Lower lobe of right lung (tissue), 2 donors: ENCODE results near the gene RBM45. TPM values are rescaled to one million over a fixed set of nuclear protein-coding genes. Genes with fewer than 3 reads are reported as not detected.

ENCODE experiments used
- ATAC-seq, 2 donors: fragments of 200-7000 bp; cut with Tn5 transposase; one replicate each; pipeline ENCODE4 v1.9.1; 2020 to 2022; ENCODE audit warnings: mild to moderate bottlenecking in 2 of 2, moderate library complexity in 2 of 2
- DNase-seq: peaks from one replicate; pipeline ENCODE4 v3.0.0-alpha.2; 2020
- H3K27ac ChIP-seq: fragments of 200-600 bp; one replicate; pipeline ENCODE4 v1.8.0; 2022
- H3K27me3 ChIP-seq: fragments of 200-600 bp; one replicate; pipeline ENCODE4 v1.8.0; 2022; ENCODE audit warnings: low read depth
- H3K36me3 ChIP-seq: fragments of 200-600 bp; one replicate; pipeline ENCODE4 v1.8.0; 2022; ENCODE audit warnings: mild to moderate bottlenecking
- H3K4me1 ChIP-seq: fragments of 200-600 bp; one replicate; pipeline ENCODE4 v1.8.0; 2022
- H3K4me3 ChIP-seq: fragments of 200-600 bp; one replicate; pipeline ENCODE4 v1.8.0; 2022; ENCODE audit warnings: mild to moderate bottlenecking
- H3K9me3 ChIP-seq: fragments of 200-600 bp; one replicate; pipeline ENCODE4 v1.8.0; 2022
- intact Hi-C: fragments of 100-400 bp; cut with DNase I; formaldehyde crosslinking; loops from one replicate; pipeline ENCODE4 v1.11.0; 2022
- total RNA-seq: library from RNA; stranded (reverse); fragmentation: NEBNext Ultra II Directional; extraction: Animal tissue kit (Norgen Biotek cat#: 25700); gene quantifications from one replicate; pipeline ENCODE4 v1.2.1, GENCODE V29; 2021
- TF ChIP-seq, protein P1 (sequence below): fragments of 200-600 bp; IDR thresholded peaks from one replicate; pipeline ENCODE4 v1.8.0; 2022; ENCODE audit warnings: antibody characterized with exemption, mild to moderate bottlenecking
- donor health status: DM: no; HTN: yes; CAD: no; lungs with severe emphysema.

RBM45 gene
- total RNA-seq, 1 donor from 2014 or later: 11.7 TPM

DNA sequence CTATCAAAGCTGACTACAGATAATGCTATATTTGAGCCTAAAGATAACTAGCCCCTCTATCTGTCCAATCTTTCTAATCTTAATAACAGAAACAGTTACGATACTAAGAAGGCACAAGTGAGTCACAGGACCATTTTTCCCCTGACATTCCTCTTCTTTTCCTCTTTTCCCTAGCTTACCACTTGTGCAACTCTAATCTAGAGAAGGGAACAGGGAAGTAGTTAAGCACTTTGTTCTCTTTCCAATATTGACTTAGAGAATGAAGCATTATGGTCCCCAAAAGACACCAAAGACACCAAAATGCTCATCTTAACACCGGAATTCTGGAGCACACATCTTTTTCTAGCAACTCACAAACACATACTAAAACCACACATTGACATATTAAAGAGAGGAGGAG lies 41.4 kb upstream of the RBM45 start:
- H3K27ac ChIP-seq: no peak overlapping the region
- peaks cover 13% of the 10 kb centered on the region for H3K4me1 ChIP-seq
- intact Hi-C loops: no loop called here
- ATAC-seq: no peak
- H3K36me3 ChIP-seq: no peaks in the 10 kb centered on the region
- no peak for DNase-seq
- H3K9me3 ChIP-seq: no peaks in the 10 kb centered on the region
- H3K27me3 ChIP-seq: peaks cover 24% of the 10 kb centered on the region
- no peak overlapping the region for H3K4me3 ChIP-seq
- TF ChIP-seq, protein P1, sequence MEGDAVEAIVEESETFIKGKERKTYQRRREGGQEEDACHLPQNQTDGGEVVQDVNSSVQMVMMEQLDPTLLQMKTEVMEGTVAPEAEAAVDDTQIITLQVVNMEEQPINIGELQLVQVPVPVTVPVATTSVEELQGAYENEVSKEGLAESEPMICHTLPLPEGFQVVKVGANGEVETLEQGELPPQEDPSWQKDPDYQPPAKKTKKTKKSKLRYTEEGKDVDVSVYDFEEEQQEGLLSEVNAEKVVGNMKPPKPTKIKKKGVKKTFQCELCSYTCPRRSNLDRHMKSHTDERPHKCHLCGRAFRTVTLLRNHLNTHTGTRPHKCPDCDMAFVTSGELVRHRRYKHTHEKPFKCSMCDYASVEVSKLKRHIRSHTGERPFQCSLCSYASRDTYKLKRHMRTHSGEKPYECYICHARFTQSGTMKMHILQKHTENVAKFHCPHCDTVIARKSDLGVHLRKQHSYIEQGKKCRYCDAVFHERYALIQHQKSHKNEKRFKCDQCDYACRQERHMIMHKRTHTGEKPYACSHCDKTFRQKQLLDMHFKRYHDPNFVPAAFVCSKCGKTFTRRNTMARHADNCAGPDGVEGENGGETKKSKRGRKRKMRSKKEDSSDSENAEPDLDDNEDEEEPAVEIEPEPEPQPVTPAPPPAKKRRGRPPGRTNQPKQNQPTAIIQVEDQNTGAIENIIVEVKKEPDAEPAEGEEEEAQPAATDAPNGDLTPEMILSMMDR: no peak

DNA sequence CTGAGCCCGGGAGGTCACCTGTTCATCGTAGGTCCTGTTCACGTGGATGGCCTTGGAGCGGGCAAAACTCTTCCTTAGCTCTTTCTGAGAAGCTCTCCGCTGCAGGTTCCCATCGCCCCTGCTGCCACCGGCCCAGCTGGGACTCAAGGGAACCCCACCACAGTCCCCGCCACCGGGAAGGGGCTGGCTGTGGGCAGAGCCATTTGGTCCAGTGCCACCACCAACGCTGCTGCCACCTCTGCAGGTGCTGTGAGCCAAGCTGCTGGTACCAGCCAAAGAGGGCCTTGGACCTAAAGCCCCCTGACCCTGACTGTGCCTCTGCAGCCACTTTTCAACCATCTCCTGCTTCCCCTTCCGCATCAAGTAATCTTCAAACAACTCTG lies 40.2 kb upstream of the RBM45 start:
- TF ChIP-seq, protein P1: no peak
- ATAC-seq (peak; percentile 8 to 9), DNase-seq (no peak)
- intact Hi-C loops: no loop called here
- H3K4me3 ChIP-seq: peak overlapping the region; percentile 51
- H3K4me1 ChIP-seq: peaks cover 13% of the 10 kb centered on the region
- no peaks in the 10 kb centered on the region for H3K9me3 ChIP-seq
- H3K27ac ChIP-seq: no peak overlapping the region
- H3K36me3 ChIP-seq: no peaks in the 10 kb centered on the region
- peaks cover 24% of the 10 kb centered on the region for H3K27me3 ChIP-seq

DNA sequence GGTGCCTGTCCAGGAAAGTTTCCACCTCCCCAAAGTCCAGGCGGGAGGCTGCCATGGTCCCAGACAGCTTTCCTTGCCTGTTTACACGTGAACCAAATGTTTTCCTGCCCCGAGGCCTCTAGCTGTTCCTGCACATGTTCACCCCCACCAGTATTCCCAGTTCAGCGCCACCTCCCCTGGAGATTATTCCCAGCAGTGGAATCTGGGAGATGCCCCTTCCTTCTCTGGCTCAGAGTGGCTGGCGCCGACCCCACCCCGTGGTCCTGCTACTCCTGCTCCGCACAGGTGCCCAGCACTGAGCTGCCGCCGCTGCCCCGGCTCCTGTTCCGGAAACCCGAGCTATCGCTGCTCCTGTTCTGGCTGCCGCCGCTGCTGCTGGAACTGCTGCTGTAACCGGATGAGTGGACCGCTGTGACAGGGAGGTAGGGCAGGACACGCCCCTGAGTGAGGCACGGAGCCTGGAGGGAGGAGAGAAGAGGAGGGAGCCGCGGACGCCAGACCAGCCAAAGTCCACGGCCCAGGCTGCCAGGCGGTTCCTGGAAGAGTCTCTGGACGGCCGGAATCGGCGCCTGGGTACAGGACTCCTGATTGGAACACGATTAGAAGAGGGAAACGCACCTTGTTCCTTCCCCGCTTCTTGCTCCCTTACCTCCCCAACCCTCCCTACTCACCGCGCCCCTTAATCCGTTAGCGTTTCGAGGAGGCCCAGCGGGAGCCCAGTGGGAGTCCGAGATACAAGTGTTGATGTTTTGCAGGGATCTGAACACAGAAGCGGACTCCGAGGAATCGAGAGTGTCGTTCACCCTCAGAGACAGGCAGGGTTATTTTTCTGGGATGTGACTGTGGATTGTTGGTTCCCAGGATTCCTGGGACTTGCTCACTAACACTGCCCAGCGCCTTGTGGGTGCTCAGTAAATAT lies 39.6 kb upstream of the RBM45 start, which contains the start of gene PDE11A:
Gene PDE11A, minus strand, starts transcription at position 395 of the 919 bp plus-strand sequence. Its CDS starts 340 bp downstream, at position 55.
- Histone ChIP-seq H3K27me3 (peaks cover 24% of the 10 kb centered on the region), H3K36me3 (no peaks in the 10 kb centered on the region), H3K27ac (no peak within 1 kb of the TSS), H3K4me1 (peaks cover 13% of the 10 kb centered on the region), H3K4me3 (peak within 1 kb of the TSS; percentile 51), H3K9me3 (no peaks in the 10 kb centered on the region)
- DNase-seq: peak; percentile 86
- ATAC-seq: peak; percentile 96 to 99
- TF ChIP-seq, protein P1: no peak
- intact Hi-C loops: no loop called here

DNA sequence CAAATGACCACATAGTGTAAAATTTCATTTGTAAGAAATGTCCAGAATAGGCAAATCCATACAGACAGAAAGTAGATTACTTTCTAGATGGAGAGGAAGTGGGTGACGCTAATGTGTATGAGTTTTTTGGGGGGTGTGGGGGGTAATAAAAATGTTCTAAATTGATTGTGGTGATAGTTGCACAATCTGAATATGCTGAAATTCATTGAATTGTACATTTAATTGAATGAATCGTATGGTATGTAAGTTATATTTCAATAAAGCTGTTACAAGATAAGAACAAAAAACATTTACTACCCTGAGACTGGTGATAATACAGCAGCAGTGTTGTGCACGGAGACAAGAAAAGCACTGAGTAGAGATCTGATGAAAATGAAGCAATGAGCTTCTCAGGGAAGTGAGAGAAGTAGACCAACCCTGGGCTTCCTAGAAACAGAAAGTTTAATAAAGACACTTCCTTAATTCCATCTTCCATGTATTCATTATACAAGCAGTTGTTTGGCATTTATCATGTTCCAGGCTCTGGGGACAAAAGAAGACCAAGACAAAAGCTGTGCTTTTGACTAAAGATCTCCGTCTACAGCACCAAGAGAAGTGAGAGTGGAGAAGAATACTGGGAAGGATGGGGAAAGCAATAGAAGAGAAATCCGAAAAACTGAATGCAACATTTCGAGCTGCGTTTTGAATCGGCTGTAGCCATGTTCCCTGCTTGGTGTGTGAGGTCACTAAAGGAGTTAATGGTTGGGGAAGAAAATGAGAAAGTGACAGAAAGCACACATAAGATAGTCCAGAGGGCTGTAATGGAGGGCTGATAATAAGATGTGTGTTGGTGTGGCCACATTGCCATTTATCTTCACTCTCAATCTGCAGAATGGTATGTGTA lies 37.9 kb upstream of the RBM45 start:
- Histone ChIP-seq H3K27me3 (peaks cover 24% of the 10 kb centered on the region), H3K27ac (no peak overlapping the region), H3K4me1 (peaks cover 13% of the 10 kb centered on the region), H3K9me3 (no peaks in the 10 kb centered on the region), H3K36me3 (no peaks in the 10 kb centered on the region), H3K4me3 (no peak overlapping the region)
- intact Hi-C loops: no loop called here
- ATAC-seq (no peak), DNase-seq (no peak)
- TF ChIP-seq, protein P1: no peak

DNA sequence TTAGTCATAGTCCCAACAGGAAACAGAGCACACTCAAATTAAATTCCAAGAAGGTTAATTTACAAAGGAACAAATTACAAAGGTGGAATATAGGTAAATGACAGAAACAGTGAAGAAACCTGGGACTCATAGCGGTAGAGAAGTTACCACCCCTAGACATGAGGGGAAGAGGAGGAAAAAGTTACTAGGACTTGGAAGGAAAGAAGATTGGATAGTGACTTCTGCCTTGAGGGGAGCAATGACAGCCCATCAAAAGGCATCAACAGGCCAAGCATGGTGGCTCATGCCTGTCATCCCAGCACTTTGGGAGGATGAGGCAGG lies 37.3 kb upstream of the RBM45 start:
- Histone ChIP-seq H3K4me1 (peaks cover 13% of the 10 kb centered on the region), H3K27me3 (peaks cover 24% of the 10 kb centered on the region), H3K4me3 (no peak overlapping the region), H3K36me3 (no peaks in the 10 kb centered on the region), H3K9me3 (no peaks in the 10 kb centered on the region), H3K27ac (no peak overlapping the region)
- no peak for DNase-seq
- intact Hi-C loops: no loop called here
- TF ChIP-seq, protein P1: no peak
- ATAC-seq: no peak
